GM23248 (cell line): ENCODE results near the gene FAM168A.

Experiments used
- EZH2 ChIP-seq: fragments of 200-600 bp; sonication (generic); IDR thresholded peaks from 2 replicates; pipeline ENCODE4 v1.6.1; 2018; ENCODE audit warnings: antibody characterized with exemption, mild to moderate bottlenecking; ENCODE audit not compliant: insufficient read depth, poor library complexity, severe bottlenecking
- EZH2phosphoT487 ChIP-seq: fragments of 200-600 bp; sonication (generic); IDR thresholded peaks from 2 replicates; pipeline ENCODE4 v1.6.1; 2018; ENCODE audit warnings: antibody characterized with exemption, moderate library complexity, mild to moderate bottlenecking, low read depth; ENCODE audit not compliant: insufficient read depth

DNA sequence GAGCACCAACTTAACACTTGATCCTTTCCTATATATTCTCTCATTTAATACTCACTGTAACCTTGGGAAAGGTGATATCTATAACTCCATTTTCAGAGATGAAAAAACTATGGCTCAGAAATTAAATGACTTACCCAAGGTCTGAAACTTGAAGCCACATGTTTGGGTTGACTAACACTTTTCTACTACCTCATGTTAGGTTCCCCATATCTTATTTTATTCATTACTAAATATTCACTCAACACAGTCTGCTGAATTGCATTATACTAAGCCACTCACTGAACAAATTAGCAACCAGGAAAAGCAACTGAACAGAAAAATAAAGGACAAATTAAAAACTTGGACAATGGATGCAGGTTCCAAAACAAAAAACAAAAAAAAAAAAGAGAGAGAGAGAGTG, 59.9 kb downstream of the FAM168A start:
- no peak for TF ChIP-seq EZH2
- TF ChIP-seq EZH2phosphoT487, result no peak
